GM12878 (cell line): ENCODE data around the gene CCDC117. TPM values are rescaled to one million over a fixed set of nuclear protein-coding genes. Genes with fewer than 3 reads are reported as not detected.
A peak's percentile ranks its signal among the peaks of the same experiment; 100 is the strongest.

Experiments used
- ATAC-seq: fragments of 200-7000 bp; cut with Tn5 transposase; 3 replicates; pipeline ENCODE4 v1.9.1; 2020; ENCODE audit warnings: mild to moderate bottlenecking, moderate library complexity
- BruUV-seq: library from RNA; stranded (reverse); fragments of 400-500 nt; replicated peaks from 2 replicates; lab custom pipeline; 2021; lab: Mats Ljungman, UMichigan
- CTCF ChIA-PET: fragments of 300-600 bp; sonication (Branson Sonifier 250); formaldehyde crosslinking; extraction: SDS; loops from one replicate; lab custom pipeline; 2021; ENCODE audit warnings: inconsistent platforms; lab: Yijun Ruan, JAX
- POLR2A ChIA-PET: fragments of 350-600 bp; formaldehyde crosslinking; extraction: SDS; loops from one replicate; lab custom pipeline; 2021; ENCODE audit warnings: inconsistent platforms; lab: Charles Lee
- RAD21 ChIA-PET: fragments of 300-600 bp; sonication (Branson Sonifier 250); formaldehyde crosslinking; loops from one replicate; lab custom pipeline; 2023; ENCODE audit warnings: antibody characterized with exemption; ENCODE audit not compliant: unreplicated experiment; lab: Charles Lee
- SMC1A ChIA-PET: fragments of 300-600 bp; sonication (Branson Sonifier 250); formaldehyde crosslinking; loops from one replicate; lab custom pipeline; 2023; ENCODE audit not compliant: unreplicated experiment, uncharacterized antibody; lab: Charles Lee
- DNase-seq: peaks from one replicate; pipeline ENCODE4 v3.0.0-alpha.2; 2011; ENCODE audit warnings: low read depth, low spot score
- FAIRE-seq: peaks from 3 replicates; lab custom pipeline; 2011; peaks lifted over from hg19 to GRCh38; lab: Jason Lieb, UNC
- H2AFZ ChIP-seq: 2 replicates; pipeline ENCODE4 v1.6.0; 2011; ENCODE audit warnings: low read depth, low read length, control low read depth; ENCODE audit not compliant: control insufficient read depth
- H3K27ac ChIP-seq: 2 replicates; pipeline ENCODE4 v1.5.1; 2011; ENCODE audit warnings: control low read depth; ENCODE audit not compliant: control insufficient read depth, insufficient read depth
- H3K27me3 ChIP-seq, 2 experiments: replicated peaks in 1 of 2; 2 replicates each; pipeline versions ENCODE4 v1.6.0 to v1.6.1; 2011; ENCODE audit warnings: low read length in 1 of 2; ENCODE audit not compliant: control insufficient read depth in 2 of 2, insufficient read depth in 2 of 2
- H3K36me3 ChIP-seq, 2 experiments: 2 replicates each; pipeline ENCODE4 v1.5.1; 2011; ENCODE audit warnings: low read length in 1 of 2; ENCODE audit not compliant: control insufficient read depth in 2 of 2, insufficient read depth in 2 of 2
- H3K4me1 ChIP-seq: 2 replicates; pipeline ENCODE4 v1.6.1; 2011; ENCODE audit warnings: mild to moderate bottlenecking, low read length, moderate library complexity, mixed read lengths; ENCODE audit not compliant: control insufficient read depth, insufficient read depth
- H3K4me2 ChIP-seq: 2 replicates; pipeline ENCODE4 v1.6.0; 2011; ENCODE audit warnings: control low read depth; ENCODE audit not compliant: control insufficient read depth, insufficient read depth
- H3K4me3 ChIP-seq: fragments of 200-600 bp; sonication (generic); 2 replicates; pipeline ENCODE4 v1.5.1; 2016
- H3K79me2 ChIP-seq: 2 replicates; pipeline ENCODE4 v1.6.0; 2011; ENCODE audit warnings: low read length; ENCODE audit not compliant: control insufficient read depth, insufficient read depth
- H3K9ac ChIP-seq: 2 replicates; pipeline ENCODE4 v1.8.0; 2011; ENCODE audit warnings: low read length, control low read depth, mixed read lengths; ENCODE audit not compliant: control insufficient read depth, insufficient read depth
- H3K9me3 ChIP-seq: replicated peaks from 3 replicates; pipeline ENCODE4 v1.5.1; 2011; ENCODE audit warnings: mild to moderate bottlenecking, low read length; ENCODE audit not compliant: control insufficient read depth, insufficient read depth
- H4K20me1 ChIP-seq: 2 replicates; pipeline ENCODE4 v1.6.0; 2011; ENCODE audit not compliant: control insufficient read depth, insufficient read depth
- PAX5 ChIP-seq: IDR thresholded peaks from 2 replicates; pipeline ENCODE4 v1.6.1; 2011; ENCODE audit warnings: low read depth, low read length, borderline replicate concordance
- POLR2AphosphoS5 ChIP-seq: IDR thresholded peaks from 2 replicates; pipeline ENCODE4 v1.6.1; 2011; ENCODE audit warnings: mild to moderate bottlenecking, low read length, inconsistent platforms
- SPI1 ChIP-seq: IDR thresholded peaks from 2 replicates; pipeline ENCODE4 v1.6.1; 2011; ENCODE audit warnings: low read depth, mild to moderate bottlenecking, low read length, moderate library complexity, borderline replicate concordance; ENCODE audit not compliant: insufficient read depth
- ZNF274 ChIP-seq: IDR thresholded peaks from one replicate; pipeline ENCODE4 v1.8.0; 2011; ENCODE audit not compliant: insufficient read length, insufficient read depth
- WGBS: methylation state at CpG from one replicate; pipeline ENCODE4 v1.1.6; 2016; ENCODE audit warnings: low lambda C conversion rate; ENCODE audit not compliant: insufficient replicate concordance, insufficient coverage; ENCODE audit errors: missing lambda C conversion rate; 5-methylcytosine and 5-hydroxymethylcytosine counted together
- in situ Hi-C: fragments of 300-500 bp; cut with MboI; formaldehyde crosslinking; loops from 9 replicates; pipeline ENCODE4 v1.14.3; 2018; ENCODE audit warnings: mixed read lengths
- intact Hi-C: fragments of 100-400 bp; cut with micrococcal nuclease; formaldehyde crosslinking; loops from one replicate; pipeline ENCODE4 v1.14.2; 2022; ENCODE audit not compliant: unreplicated experiment
- polyA plus RNA-seq, 11 experiments: library from polyadenylated mRNA; depleted of rRNA in 4 of 11; unstranded in 6 of 11; stranded (reverse) in 5 of 11; fragments of >200 nt; fragmentation: Nextera tagmentation in 4 of 11; fragmentation: Illumina TruSeq in 1 of 11; extraction: Ambion mirVana in 4 of 11; extraction: Trizol in 1 of 11; gene quantifications; 1 replicate in 1 of 11; 2 replicates in 10 of 11; pipeline versions ENCODE4 v1.2.1 to v1.2.3, GENCODE V29; 2011 to 2016; ENCODE audit warnings: inconsistent platforms in 2 of 11, missing spikeins in 2 of 11, low read depth in 1 of 11
- total RNA-seq, 4 experiments: library from RNA; depleted of rRNA in 3 of 4; stranded (reverse); fragments of >200 nt in 3 of 4; fragmentation: Illumina TruSeq in 1 of 4; extraction: Trizol in 1 of 4; gene quantifications; 2 replicates each; pipeline versions ENCODE4 v1.2.1 to v1.2.3, GENCODE V29; 2013 to 2021

CCDC117 gene
- total and polyA plus RNA-seq, 10 of the 15 experiments (the other 5 are each of a cell fraction or from before 2014, with no cell fraction given) = 6.3 to 32.2 (median 20.6) TPM

- in situ Hi-C loops = no loop called here
- FAIRE-seq (no peak), DNase-seq (no peak), ATAC-seq (peak; percentile 34)
- Histone ChIP-seq H3K4me3 (no peak overlapping the region), H3K27me3 (no peaks in the 10 kb centered on the region), H3K4me2 (peak overlapping the region; percentile 73), H4K20me1 (no peaks in the 10 kb centered on the region), H3K79me2 (peaks cover 1% of the 10 kb centered on the region; the same call in 1 of the 2 replicates), H3K9ac (no peak overlapping the region), H3K4me1 (peaks cover 21% of the 10 kb centered on the region), H3K36me3 (no peaks in the 10 kb centered on the region), H3K9me3 (no peaks in the 10 kb centered on the region), H3K27ac (peak overlapping the region; percentile 51; the same call in 1 of the 2 replicates), H2AFZ (no peak overlapping the region)
- no TSS peak for BruUV-seq
- ChIA-PET RAD21 (interaction anchor here (0.7 to 5.3 kb wide), 12 partner anchors 8 to 392 kb away, joined by 3 to 74 read pairs (median 6); partner anchors contain the start of gene XBP1), CTCF (interaction anchor here (0.7 to 3.3 kb wide), 14 partner anchors 9 to 343 kb away, joined by 3 to 26 read pairs (median 4); partner anchors contain the start of gene XBP1), POLR2A (interaction anchor here (0.6 to 6.7 kb wide), 6 partner anchors 10 to 56 kb away, joined by 3 to 78 read pairs (median 4); partner anchors contain the start of gene XBP1), SMC1A (interaction anchor here (1.1 to 5.3 kb wide), 10 partner anchors 8 to 245 kb away, joined by 3 to 49 read pairs (median 6); partner anchors contain the start of genes CCDC117 and XBP1)
- 61% methylated on average over 13 of the region's 13 CpGs for WGBS
- intact Hi-C loops = no loop called here
- TF ChIP-seq ZNF274 (no peak), PAX5 (0 out of 2 replicates have a peak, but pooled peaks have one; percentile 41)
Observed at GRCh38 chr22:28810821-28811491, 38.5 kb downstream of the CCDC117 start.

GRCh38 chr22:28812516-28812915 lies 40.0 kb downstream of the CCDC117 start:
- H2AFZ ChIP-seq = no peak overlapping the region
- ATAC-seq = no peak
- peak overlapping the region; percentile 12; the same call in 1 of the 2 replicates for H3K4me2 ChIP-seq
- no peak for DNase-seq
- TF ChIP-seq POLR2AphosphoS5 (no peak), SPI1 (no peak)
- peaks cover 1% of the 10 kb centered on the region; the same call in 1 of the 2 replicates for H3K79me2 ChIP-seq
- WGBS = 67% methylated on average over 3 of the region's 5 CpGs
- peak overlapping the region; percentile 50; the same call in 1 of the 2 replicates for H3K27ac ChIP-seq
- in situ Hi-C loops (no loop called here), intact Hi-C loops (no loop called here)
- H4K20me1 ChIP-seq = no peaks in the 10 kb centered on the region
- no peaks in the 10 kb centered on the region for H3K27me3 ChIP-seq
- no peaks in the 10 kb centered on the region for H3K9me3 ChIP-seq
- SMC1A ChIA-PET = interaction anchor here (0.6 to 5.3 kb wide), 14 partner anchors 9 to 910 kb away, joined by 3 to 49 read pairs (median 4); partner anchors contain the start of genes CHEK2, HSCB and XBP1
- H3K4me3 ChIP-seq = no peak overlapping the region
- no peaks in the 10 kb centered on the region for H3K36me3 ChIP-seq
- CTCF ChIA-PET = interaction anchor here (1.0 to 3.3 kb wide), 11 partner anchors 10 to 228 kb away, joined by 3 to 26 read pairs (median 4); partner anchors contain the start of gene XBP1
- RAD21 ChIA-PET = interaction anchor here (1.4 to 5.3 kb wide), 7 partner anchors 9 to 391 kb away, joined by 3 to 74 read pairs (median 8); partner anchors contain the start of gene XBP1
- no peak overlapping the region for H3K9ac ChIP-seq
- no TSS peak for BruUV-seq
- H3K4me1 ChIP-seq = peaks cover 28% of the 10 kb centered on the region
- FAIRE-seq = no peak
- POLR2A ChIA-PET = interaction anchor here (0.9 to 6.7 kb wide), 6 partner anchors 12 to 40 kb away, joined by 3 to 78 read pairs (median 5); partner anchors contain the start of genes CCDC117 and XBP1
